Mesothelial cell of epicardium (in vitro differentiated cells): ENCODE results near the gene EIF2B2. TPM values are rescaled to one million over a fixed set of nuclear protein-coding genes. Genes with fewer than 3 reads are reported as not detected.

ENCODE experiments used
- DNase-seq, 2 experiments: peaks; one replicate each; pipeline ENCODE4 v3.0.0; 2021; ENCODE audit warnings: low spot score in 2 of 2; ENCODE audit not compliant: unreplicated experiment in 2 of 2
- H3K27ac Mint-ChIP-seq: 2 replicates; pipeline ENCODE4 v1.8.0; 2021; ENCODE audit warnings: mixed read lengths
- H3K27me3 Mint-ChIP-seq: 2 replicates; pipeline ENCODE4 v1.8.0; 2021; ENCODE audit warnings: low read depth, mixed read lengths
- H3K36me3 Mint-ChIP-seq: 2 replicates; pipeline ENCODE4 v1.8.0; 2021; ENCODE audit warnings: mixed read lengths
- H3K4me1 Mint-ChIP-seq: 2 replicates; pipeline ENCODE4 v1.8.0; 2021; ENCODE audit warnings: mixed read lengths
- H3K4me3 Mint-ChIP-seq: 2 replicates; pipeline ENCODE4 v1.8.0; 2021; ENCODE audit warnings: mild to moderate bottlenecking, moderate library complexity, mixed read lengths
- H3K9me3 Mint-ChIP-seq: 2 replicates; pipeline ENCODE4 v1.8.0; 2021; ENCODE audit warnings: mixed read lengths
- total RNA-seq: library from RNA; stranded (reverse); gene quantifications from 3 replicates; pipeline ENCODE4 v1.2.1, GENCODE V29; 2021
- TF ChIP-seq, protein P1 (sequence below): fragments of 200-600 bp; sonication (generic); IDR thresholded peaks from one replicate; pipeline ENCODE4 v1.5.0; 2021; ENCODE audit warnings: antibody characterized with exemption; ENCODE audit not compliant: unreplicated experiment

The EIF2B2 gene
- total RNA-seq, 1 donor from 2014 or later, result 33.9 TPM

DNA sequence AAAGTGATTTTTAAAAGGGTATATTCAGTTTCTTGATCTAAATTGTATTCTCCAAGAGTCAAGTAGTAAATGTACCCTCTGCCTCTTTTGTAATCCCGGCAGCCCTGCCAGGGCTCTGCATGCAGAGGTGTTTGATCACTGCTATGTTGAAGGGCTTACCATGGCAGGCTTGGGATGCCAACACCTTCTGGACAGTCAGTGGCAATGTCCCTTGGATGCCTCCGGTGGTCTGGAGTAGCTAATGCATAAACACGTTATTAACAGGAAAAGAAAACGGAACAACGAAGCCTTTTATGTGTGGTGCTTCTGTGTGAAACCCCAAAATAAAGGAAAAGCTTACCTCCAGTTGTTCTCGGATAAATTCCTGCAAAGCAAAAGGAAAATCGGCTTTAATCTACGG is 19.9 kb downstream of the EIF2B2 start:
- H3K36me3 Mint-ChIP-seq, result peaks cover 42% of the 10 kb centered on the region
- H3K4me3 Mint-ChIP-seq, result no peak overlapping the region
- H3K4me1 Mint-ChIP-seq, result peaks cover 8% of the 10 kb centered on the region
- no peaks in the 10 kb centered on the region for H3K9me3 Mint-ChIP-seq
- H3K27me3 Mint-ChIP-seq, result no peaks in the 10 kb centered on the region
- TF ChIP-seq, protein P1, sequence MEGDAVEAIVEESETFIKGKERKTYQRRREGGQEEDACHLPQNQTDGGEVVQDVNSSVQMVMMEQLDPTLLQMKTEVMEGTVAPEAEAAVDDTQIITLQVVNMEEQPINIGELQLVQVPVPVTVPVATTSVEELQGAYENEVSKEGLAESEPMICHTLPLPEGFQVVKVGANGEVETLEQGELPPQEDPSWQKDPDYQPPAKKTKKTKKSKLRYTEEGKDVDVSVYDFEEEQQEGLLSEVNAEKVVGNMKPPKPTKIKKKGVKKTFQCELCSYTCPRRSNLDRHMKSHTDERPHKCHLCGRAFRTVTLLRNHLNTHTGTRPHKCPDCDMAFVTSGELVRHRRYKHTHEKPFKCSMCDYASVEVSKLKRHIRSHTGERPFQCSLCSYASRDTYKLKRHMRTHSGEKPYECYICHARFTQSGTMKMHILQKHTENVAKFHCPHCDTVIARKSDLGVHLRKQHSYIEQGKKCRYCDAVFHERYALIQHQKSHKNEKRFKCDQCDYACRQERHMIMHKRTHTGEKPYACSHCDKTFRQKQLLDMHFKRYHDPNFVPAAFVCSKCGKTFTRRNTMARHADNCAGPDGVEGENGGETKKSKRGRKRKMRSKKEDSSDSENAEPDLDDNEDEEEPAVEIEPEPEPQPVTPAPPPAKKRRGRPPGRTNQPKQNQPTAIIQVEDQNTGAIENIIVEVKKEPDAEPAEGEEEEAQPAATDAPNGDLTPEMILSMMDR, result no peak
- DNase-seq, result no peak
- no peak overlapping the region for H3K27ac Mint-ChIP-seq

DNA sequence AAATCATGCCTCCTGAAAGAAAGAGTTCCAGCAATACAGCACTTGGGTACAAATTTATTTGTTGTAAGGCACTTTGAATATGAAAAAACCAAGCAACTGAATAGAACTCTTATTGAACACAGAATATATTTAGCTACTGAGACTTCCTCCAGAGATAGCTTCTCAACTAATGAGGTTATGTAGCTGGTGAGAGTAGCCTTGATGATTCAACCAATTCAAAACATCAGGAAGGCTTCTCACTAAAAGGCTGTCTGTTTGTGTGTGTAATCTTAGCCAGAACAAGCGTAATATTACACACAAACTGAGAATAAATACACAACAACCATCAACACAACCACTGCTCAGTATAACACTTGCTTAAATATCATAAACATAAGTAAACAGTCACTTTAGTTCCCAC is 20.4 kb downstream of the EIF2B2 start:
- no peak for DNase-seq
- Mint-ChIP-seq H3K4me3 (no peak overlapping the region), H3K4me1 (peaks cover 8% of the 10 kb centered on the region), H3K27ac (no peak overlapping the region), H3K27me3 (no peaks in the 10 kb centered on the region), H3K9me3 (no peaks in the 10 kb centered on the region), H3K36me3 (peaks cover 44% of the 10 kb centered on the region)
- TF ChIP-seq, protein P1, result no peak

DNA sequence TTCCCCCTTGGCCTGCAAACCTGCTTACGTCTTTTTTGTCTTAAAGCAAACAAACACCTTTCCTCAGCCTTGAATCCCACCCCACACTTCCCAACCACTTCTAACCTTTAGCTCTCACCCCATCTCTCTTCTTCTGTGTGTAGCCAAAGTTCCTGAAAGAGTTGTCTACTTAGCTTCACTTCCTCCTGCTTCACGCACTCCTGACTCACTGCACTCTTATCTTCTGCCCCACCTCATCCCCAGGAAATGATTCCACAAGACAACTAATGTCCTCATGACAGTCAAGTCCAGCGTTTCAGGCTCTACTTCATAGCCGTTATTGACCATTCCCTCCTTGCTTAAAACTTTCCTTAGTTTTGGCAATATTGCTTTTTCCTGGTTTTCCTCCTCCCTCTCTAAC is 22.4 kb downstream of the EIF2B2 start:
- no peaks in the 10 kb centered on the region for H3K9me3 Mint-ChIP-seq
- peaks cover 34% of the 10 kb centered on the region for H3K36me3 Mint-ChIP-seq
- no peak for DNase-seq
- no peak overlapping the region for H3K27ac Mint-ChIP-seq
- H3K4me1 Mint-ChIP-seq, result no peaks in the 10 kb centered on the region
- H3K4me3 Mint-ChIP-seq, result no peak overlapping the region
- no peaks in the 10 kb centered on the region for H3K27me3 Mint-ChIP-seq
- TF ChIP-seq, protein P1, result no peak

DNA sequence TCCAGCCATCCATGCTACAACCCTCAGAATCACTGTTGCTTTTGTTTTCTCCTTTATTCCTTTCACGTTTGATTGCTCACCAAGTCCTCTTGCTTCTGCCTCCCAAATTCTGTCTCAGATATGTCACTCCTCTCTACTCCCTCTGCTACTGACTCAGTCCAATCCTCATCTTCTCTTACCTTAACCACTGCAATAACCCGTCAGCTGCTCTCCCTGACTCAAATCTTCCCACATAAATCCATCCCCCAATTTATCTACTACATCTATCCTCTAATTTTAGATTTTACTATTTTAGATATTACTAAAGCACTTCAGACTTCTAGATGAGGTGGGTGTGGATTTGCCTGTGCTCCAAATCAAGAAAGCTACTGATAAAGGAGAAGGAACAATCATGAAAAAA is 23.2 kb downstream of the EIF2B2 start:
- no peak overlapping the region for H3K4me3 Mint-ChIP-seq
- no peaks in the 10 kb centered on the region for H3K27me3 Mint-ChIP-seq
- H3K4me1 Mint-ChIP-seq, result no peaks in the 10 kb centered on the region
- no peak for DNase-seq
- no peak overlapping the region for H3K27ac Mint-ChIP-seq
- TF ChIP-seq, protein P1, result no peak
- no peaks in the 10 kb centered on the region for H3K9me3 Mint-ChIP-seq
- H3K36me3 Mint-ChIP-seq, result peaks cover 36% of the 10 kb centered on the region

DNA sequence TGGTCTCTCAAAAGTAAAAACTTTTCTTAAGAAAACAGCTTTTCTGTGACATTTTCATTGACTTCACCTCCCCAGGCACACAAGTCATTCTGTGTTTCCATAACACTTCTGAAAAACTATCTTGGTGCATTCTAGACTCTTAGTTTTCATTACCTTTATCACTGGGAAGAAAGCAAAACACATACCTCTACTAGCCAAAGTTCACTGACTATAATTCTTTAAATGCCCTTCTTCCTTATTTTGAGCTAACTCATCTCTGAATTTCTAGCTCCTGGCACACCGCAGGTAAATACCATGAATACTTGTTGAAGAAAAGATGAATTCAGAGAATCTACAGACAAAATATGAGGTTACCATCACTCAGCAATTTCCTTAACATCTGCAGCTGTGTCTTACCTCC is 27.4 kb downstream of the EIF2B2 start:
- H3K4me1 Mint-ChIP-seq, result no peaks in the 10 kb centered on the region
- no peak for DNase-seq
- no peaks in the 10 kb centered on the region for H3K9me3 Mint-ChIP-seq
- no peak overlapping the region for H3K27ac Mint-ChIP-seq
- TF ChIP-seq, protein P1, result no peak
- no peak overlapping the region for H3K4me3 Mint-ChIP-seq
- H3K27me3 Mint-ChIP-seq, result no peaks in the 10 kb centered on the region
- peaks cover 32% of the 10 kb centered on the region for H3K36me3 Mint-ChIP-seq

DNA sequence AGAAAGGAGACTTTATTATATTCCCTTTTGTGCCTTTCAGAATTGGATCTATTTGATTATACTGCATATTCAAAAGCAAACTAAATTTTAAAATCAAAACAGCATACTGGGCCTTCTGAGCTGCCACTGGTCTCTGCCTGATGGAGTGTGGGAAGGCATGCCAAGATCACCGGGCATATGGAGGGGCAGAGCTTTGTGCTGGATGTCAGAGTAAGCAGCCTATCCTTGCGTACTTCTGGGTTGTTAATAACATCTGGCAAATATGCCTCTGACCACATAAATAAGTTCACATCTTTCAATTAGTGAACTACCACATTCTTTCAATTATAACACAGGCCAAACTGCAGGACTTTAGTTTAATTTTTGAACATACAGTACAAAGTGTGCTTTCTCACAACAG is 30.2 kb downstream of the EIF2B2 start:
- no peak overlapping the region for H3K27ac Mint-ChIP-seq
- no peaks in the 10 kb centered on the region for H3K27me3 Mint-ChIP-seq

More for the DNA sequence above, 30.2 kb downstream of the EIF2B2 start:
- TF ChIP-seq, protein P1, result no peak
- Mint-ChIP-seq H3K4me1 (no peaks in the 10 kb centered on the region), H3K4me3 (no peak overlapping the region), H3K9me3 (no peaks in the 10 kb centered on the region), H3K36me3 (peaks cover 40% of the 10 kb centered on the region)
- DNase-seq, result no peak
